PC-9 (cell line): Measurements from ENCODE around the gene TRIM3. TPM values are rescaled to one million over a fixed set of nuclear protein-coding genes. Genes with fewer than 3 reads are reported as not detected.

Experiments used
- BruUV-seq: library from RNA; stranded (reverse); fragments of 400-500 nt; replicated peaks from 2 replicates; lab custom pipeline; 2021; lab: Mats Ljungman, UMichigan
- CTCF ChIA-PET: fragments of 300-600 bp; sonication (Branson Sonifier 250); formaldehyde crosslinking; loops from one replicate; lab custom pipeline; 2022; ENCODE audit warnings: antibody characterized with exemption; lab: Charles Lee
- POLR2A ChIA-PET: fragments of 300-600 bp; sonication (Branson Sonifier 250); formaldehyde crosslinking; loops from one replicate; lab custom pipeline; 2022; ENCODE audit warnings: antibody characterized with exemption; ENCODE audit not compliant: unreplicated experiment; lab: Charles Lee
- DNase-seq, 2 experiments: peaks; one replicate each; pipeline versions ENCODE4 v3.0.0 to v3.0.0-alpha.2; 2015 to 2022; ENCODE audit warnings: mixed read lengths in 1 of 2
- H2AFZ ChIP-seq: fragments of 200-600 bp; sonication (generic); 2 replicates; pipeline ENCODE4 v1.8.1; 2017; ENCODE audit warnings: antibody characterized with exemption
- H3F3A ChIP-seq: fragments of 200-600 bp; sonication (generic); 2 replicates; pipeline ENCODE4 v1.8.1; 2017; ENCODE audit warnings: antibody characterized with exemption, mild to moderate bottlenecking, low read depth; ENCODE audit not compliant: insufficient read depth
- H3K27ac ChIP-seq: fragments of 200-600 bp; sonication (generic); 2 replicates; pipeline ENCODE4 v1.6.1; 2016; ENCODE audit warnings: mixed run types
- H3K27me3 ChIP-seq: fragments of 200-600 bp; sonication (generic); 2 replicates; pipeline ENCODE4 v1.6.1; 2016; ENCODE audit warnings: low read depth, mixed run types; ENCODE audit not compliant: insufficient read depth
- H3K36me3 ChIP-seq: fragments of 200-600 bp; sonication (generic); 2 replicates; pipeline ENCODE4 v1.6.1; 2016; ENCODE audit warnings: low read depth, mixed run types
- H3K4me1 ChIP-seq: fragments of 200-600 bp; sonication (generic); replicated peaks from 2 replicates; pipeline ENCODE4 v1.6.1; 2016; ENCODE audit warnings: mixed run types; ENCODE audit not compliant: insufficient read depth
- H3K4me2 ChIP-seq: fragments of 200-600 bp; sonication (generic); 2 replicates; pipeline ENCODE4 v1.6.1; 2017; ENCODE audit warnings: mixed run types
- H3K4me3 ChIP-seq: fragments of 200-600 bp; sonication (generic); 2 replicates; pipeline ENCODE4 v1.6.1; 2016; ENCODE audit warnings: mixed run types
- H3K79me2 ChIP-seq: fragments of 200-600 bp; sonication (generic); 2 replicates; pipeline ENCODE4 v1.6.1; 2017; ENCODE audit warnings: low read depth, mixed run types
- H3K9me2 ChIP-seq: fragments of 200-600 bp; sonication (generic); 2 replicates; pipeline ENCODE4 v1.8.1; 2017; ENCODE audit warnings: mild to moderate bottlenecking; ENCODE audit not compliant: insufficient read depth
- H3K9me3 ChIP-seq: fragments of 200-600 bp; sonication (generic); 2 replicates; pipeline ENCODE4 v1.8.1; 2016; ENCODE audit warnings: low read depth; ENCODE audit not compliant: insufficient read depth
- H4K20me1 ChIP-seq: fragments of 200-600 bp; sonication (generic); 2 replicates; pipeline ENCODE4 v1.8.1; 2017; ENCODE audit not compliant: insufficient read depth
- CTCF ChIP-seq: fragments of 200-600 bp; sonication (generic); conservative IDR thresholded peaks from 2 replicates; pipeline ENCODE4 v1.6.1; 2017; ENCODE audit warnings: mixed run types, antibody characterized with exemption, mild to moderate bottlenecking, moderate library complexity
- EZH2 ChIP-seq: fragments of 200-600 bp; sonication (generic); IDR thresholded peaks from 2 replicates; pipeline ENCODE4 v1.8.0; 2017; ENCODE audit warnings: antibody characterized with exemption, low read depth
- intact Hi-C: fragments of 100-400 bp; cut with micrococcal nuclease; formaldehyde crosslinking; loops from one replicate; pipeline ENCODE4 v1.10.0; 2022; ENCODE audit not compliant: unreplicated experiment
- total RNA-seq: library from RNA; stranded (reverse); gene quantifications from 2 replicates; pipeline ENCODE4 v1.2.3, GENCODE V29; 2021

Gene TRIM3
- total RNA-seq, 1 experiment from 2014 or later: 9.0 TPM

GRCh38 chr11:6414874-6415328, 58.8 kb downstream of the TRIM3 start:
- peaks cover 5% of the 10 kb centered on the region; the same call in 1 of the 2 replicates for H3K27me3 ChIP-seq
- H3K4me3 ChIP-seq: no peak overlapping the region
- H3K79me2 ChIP-seq: no peaks in the 10 kb centered on the region
- H2AFZ ChIP-seq: no peak overlapping the region
- no peaks in the 10 kb centered on the region for H4K20me1 ChIP-seq
- ChIA-PET CTCF (no interaction called here), POLR2A (no interaction called here)
- H3K9me3 ChIP-seq: no peaks in the 10 kb centered on the region
- H3K4me2 ChIP-seq: no peak overlapping the region
- H3F3A ChIP-seq: no peaks in the 10 kb centered on the region
- H3K36me3 ChIP-seq: no peaks in the 10 kb centered on the region
- no peak overlapping the region for H3K27ac ChIP-seq
- no TSS peak for BruUV-seq
- no peak for DNase-seq
- intact Hi-C loops: no loop called here
- no peaks in the 10 kb centered on the region for H3K9me2 ChIP-seq
- H3K4me1 ChIP-seq: no peaks in the 10 kb centered on the region
- TF ChIP-seq CTCF: no peak
- no peak for TF ChIP-seq EZH2

- CTCF ChIA-PET: no interaction called here
- H3K4me2 ChIP-seq: no peak overlapping the region
- DNase-seq: no peak
These were observed 59.9 kb downstream of the TRIM3 start for GRCh38 chr11:6413791-6414201.

GRCh38 chr11:6411594-6412031, 62.1 kb downstream of the TRIM3 start:
- no peaks in the 10 kb centered on the region; the same call in 1 of the 2 replicates for H3K27me3 ChIP-seq
- ChIA-PET POLR2A (interaction anchor here (0.6 kb wide), 1 partner anchor 32 kb away, joined by 9 read pairs; no protein-coding TSS in a partner anchor), CTCF (no interaction called here)
- H3K4me2 ChIP-seq: no peak overlapping the region
- no peaks in the 10 kb centered on the region for H3F3A ChIP-seq
- intact Hi-C loops: no loop called here
- no peaks in the 10 kb centered on the region for H3K9me2 ChIP-seq
- H3K4me1 ChIP-seq: no peaks in the 10 kb centered on the region
- TF ChIP-seq EZH2 (no peak), CTCF (no peak)
- BruUV-seq: no TSS peak
- H4K20me1 ChIP-seq: no peaks in the 10 kb centered on the region
- no peaks in the 10 kb centered on the region for H3K9me3 ChIP-seq
- H3K79me2 ChIP-seq: no peaks in the 10 kb centered on the region
- H2AFZ ChIP-seq: no peak overlapping the region
- no peak overlapping the region for H3K27ac ChIP-seq
- H3K4me3 ChIP-seq: no peak overlapping the region
- H3K36me3 ChIP-seq: no peaks in the 10 kb centered on the region
- no peak for DNase-seq

More at GRCh38 chr11:6413791-6414201, 59.9 kb downstream of the TRIM3 start:
- H3K27ac ChIP-seq: no peak overlapping the region
- H3K79me2 ChIP-seq: no peaks in the 10 kb centered on the region
- no peaks in the 10 kb centered on the region for H4K20me1 ChIP-seq
- POLR2A ChIA-PET: no interaction called here
- no peaks in the 10 kb centered on the region; the same call in 1 of the 2 replicates for H3K27me3 ChIP-seq
- no TSS peak for BruUV-seq
- TF ChIP-seq EZH2: no peak
- TF ChIP-seq CTCF: no peak
- intact Hi-C loops: no loop called here
- no peaks in the 10 kb centered on the region for H3F3A ChIP-seq
- no peak overlapping the region for H3K4me3 ChIP-seq
- no peak overlapping the region for H2AFZ ChIP-seq
- H3K36me3 ChIP-seq: no peaks in the 10 kb centered on the region
- H3K4me1 ChIP-seq: no peaks in the 10 kb centered on the region
- H3K9me2 ChIP-seq: no peaks in the 10 kb centered on the region
- no peaks in the 10 kb centered on the region for H3K9me3 ChIP-seq
